ENCODE data around the gene C1QTNF9B. TPM values are rescaled to one million over a fixed set of nuclear protein-coding genes. Genes with fewer than 3 reads are reported as not detected.
A peak's percentile ranks its signal among the peaks of the same experiment; 100 is the strongest.

Gene C1QTNF9B
- total and polyA plus RNA-seq, 2 experiments from 2014 or later = 0.33 to 0.97 TPM

DNA sequence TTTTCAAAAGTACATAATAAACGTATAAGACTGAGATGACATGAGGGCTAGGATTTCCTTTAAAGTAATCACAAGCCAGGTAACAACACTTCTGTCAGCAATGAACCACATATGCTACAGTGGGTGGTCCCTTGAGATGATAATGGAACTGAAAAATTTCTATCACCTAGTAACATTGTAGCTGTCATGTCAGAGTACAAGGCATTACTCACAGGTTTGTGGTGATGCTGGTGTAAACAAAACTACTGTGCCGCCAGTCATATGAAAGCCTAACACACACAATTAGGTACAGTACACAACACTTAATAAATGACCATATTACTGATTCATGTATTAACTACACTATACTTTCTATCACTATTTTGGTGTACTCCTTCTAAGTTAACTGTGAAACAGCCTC is 45.0 kb downstream of the C1QTNF9B start:
- TF ChIP-seq, protein P1, sequence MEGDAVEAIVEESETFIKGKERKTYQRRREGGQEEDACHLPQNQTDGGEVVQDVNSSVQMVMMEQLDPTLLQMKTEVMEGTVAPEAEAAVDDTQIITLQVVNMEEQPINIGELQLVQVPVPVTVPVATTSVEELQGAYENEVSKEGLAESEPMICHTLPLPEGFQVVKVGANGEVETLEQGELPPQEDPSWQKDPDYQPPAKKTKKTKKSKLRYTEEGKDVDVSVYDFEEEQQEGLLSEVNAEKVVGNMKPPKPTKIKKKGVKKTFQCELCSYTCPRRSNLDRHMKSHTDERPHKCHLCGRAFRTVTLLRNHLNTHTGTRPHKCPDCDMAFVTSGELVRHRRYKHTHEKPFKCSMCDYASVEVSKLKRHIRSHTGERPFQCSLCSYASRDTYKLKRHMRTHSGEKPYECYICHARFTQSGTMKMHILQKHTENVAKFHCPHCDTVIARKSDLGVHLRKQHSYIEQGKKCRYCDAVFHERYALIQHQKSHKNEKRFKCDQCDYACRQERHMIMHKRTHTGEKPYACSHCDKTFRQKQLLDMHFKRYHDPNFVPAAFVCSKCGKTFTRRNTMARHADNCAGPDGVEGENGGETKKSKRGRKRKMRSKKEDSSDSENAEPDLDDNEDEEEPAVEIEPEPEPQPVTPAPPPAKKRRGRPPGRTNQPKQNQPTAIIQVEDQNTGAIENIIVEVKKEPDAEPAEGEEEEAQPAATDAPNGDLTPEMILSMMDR (IDR thresholded peaks at IDR 0.05; ENCODE audit: low read depth, low read length) = no peak
- no peak for DNase-seq (ENCODE audit: low read depth in 1 of 2, low spot score in 1 of 2)
- no peaks in the 10 kb centered on the region for H3K27me3 ChIP-seq
- no peak overlapping the region for H3K27ac ChIP-seq
- no peaks in the 10 kb centered on the region for H3K36me3 ChIP-seq
- no peak overlapping the region for H3K4me3 ChIP-seq
- H3K9me3 ChIP-seq (ENCODE audit: low read depth) = no peaks in the 10 kb centered on the region
- no peaks in the 10 kb centered on the region for H3K4me1 ChIP-seq (ENCODE audit: low read depth)

DNA sequence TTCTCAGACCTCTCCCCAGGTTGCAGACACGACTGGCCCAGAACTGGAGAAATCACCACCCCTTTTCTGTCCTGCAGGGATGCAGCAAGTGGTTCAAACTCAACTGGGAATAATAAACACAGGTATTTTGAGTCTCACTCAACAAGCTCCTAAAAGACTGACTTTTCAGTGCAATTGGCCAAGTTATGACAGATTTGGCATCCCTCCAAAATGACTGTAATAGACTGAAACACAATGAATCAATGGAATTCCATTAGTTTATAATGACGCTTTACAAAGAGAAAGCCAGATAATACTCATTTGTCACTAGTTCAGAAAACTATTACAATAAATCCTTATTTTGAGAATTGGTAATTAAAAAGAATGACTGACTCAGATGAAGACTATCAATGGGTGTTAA is 46.2 kb downstream of the C1QTNF9B start:
- Histone ChIP-seq H3K4me1 (ENCODE audit: low read depth) (no peaks in the 10 kb centered on the region), H3K27ac (no peak overlapping the region), H3K27me3 (no peaks in the 10 kb centered on the region), H3K36me3 (no peaks in the 10 kb centered on the region), H3K4me3 (no peak overlapping the region), H3K9me3 (ENCODE audit: low read depth) (no peaks in the 10 kb centered on the region)
- TF ChIP-seq, protein P1 (IDR thresholded peaks at IDR 0.05; ENCODE audit: low read depth, low read length) = no peak
- DNase-seq (ENCODE audit: low read depth in 1 of 2, low spot score in 1 of 2) = peak in 1 of 2 donors; percentile 38

DNA sequence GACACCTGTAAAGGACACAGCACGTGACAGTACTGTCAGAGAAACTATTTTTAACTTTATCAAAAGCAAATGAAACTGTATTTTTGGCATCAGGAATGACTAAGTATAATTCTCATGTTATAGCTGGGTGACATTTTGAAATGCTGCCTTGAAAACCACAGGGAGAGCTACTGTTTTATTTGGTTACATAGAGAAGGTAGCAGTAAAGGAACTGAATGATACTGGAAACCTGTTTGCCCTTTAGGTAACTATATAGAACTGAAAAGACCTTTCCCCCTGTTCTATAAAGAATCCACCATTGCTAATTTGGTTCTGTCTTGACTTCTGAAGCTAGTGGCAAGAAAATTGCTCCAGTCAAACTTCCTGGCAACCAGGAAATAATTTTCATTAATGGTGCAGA is 47.2 kb downstream of the C1QTNF9B start:
- no peaks in the 10 kb centered on the region for H3K9me3 ChIP-seq (ENCODE audit: low read depth)
- no peaks in the 10 kb centered on the region for H3K36me3 ChIP-seq
- H3K27me3 ChIP-seq = no peaks in the 10 kb centered on the region
- no peak overlapping the region for H3K4me3 ChIP-seq
- H3K27ac ChIP-seq = no peak overlapping the region
- TF ChIP-seq, protein P1 (IDR thresholded peaks at IDR 0.05; ENCODE audit: low read depth, low read length) = no peak
- H3K4me1 ChIP-seq (ENCODE audit: low read depth) = no peaks in the 10 kb centered on the region
- no peak for DNase-seq (ENCODE audit: low read depth in 1 of 2, low spot score in 1 of 2)

DNA sequence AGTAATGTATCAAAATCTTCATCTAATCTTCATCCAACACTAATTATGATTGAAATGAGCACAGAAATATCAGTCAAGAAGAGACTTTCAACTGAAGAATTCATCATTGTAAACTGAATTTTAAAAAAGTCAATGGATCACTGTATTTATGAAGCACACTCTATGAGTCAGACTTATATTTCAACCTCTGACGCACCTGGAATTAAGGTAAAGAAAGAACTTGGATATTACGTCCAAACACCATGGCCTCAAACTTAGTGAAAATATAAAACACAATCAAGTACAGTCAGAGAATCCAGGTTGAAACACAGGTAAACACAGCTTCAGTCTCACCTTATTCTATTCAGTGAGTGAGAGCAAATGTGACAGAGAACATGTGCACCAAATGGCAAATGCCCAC is 47.6 kb downstream of the C1QTNF9B start:
- H3K27ac ChIP-seq = no peak overlapping the region
- H3K36me3 ChIP-seq = no peaks in the 10 kb centered on the region
- H3K9me3 ChIP-seq (ENCODE audit: low read depth) = no peaks in the 10 kb centered on the region
- no peaks in the 10 kb centered on the region for H3K27me3 ChIP-seq
- TF ChIP-seq, protein P1 (IDR thresholded peaks at IDR 0.05; ENCODE audit: low read depth, low read length) = no peak
- no peaks in the 10 kb centered on the region for H3K4me1 ChIP-seq (ENCODE audit: low read depth)
- no peak for DNase-seq (ENCODE audit: low read depth in 1 of 2, low spot score in 1 of 2)
- H3K4me3 ChIP-seq = no peak overlapping the region

DNA sequence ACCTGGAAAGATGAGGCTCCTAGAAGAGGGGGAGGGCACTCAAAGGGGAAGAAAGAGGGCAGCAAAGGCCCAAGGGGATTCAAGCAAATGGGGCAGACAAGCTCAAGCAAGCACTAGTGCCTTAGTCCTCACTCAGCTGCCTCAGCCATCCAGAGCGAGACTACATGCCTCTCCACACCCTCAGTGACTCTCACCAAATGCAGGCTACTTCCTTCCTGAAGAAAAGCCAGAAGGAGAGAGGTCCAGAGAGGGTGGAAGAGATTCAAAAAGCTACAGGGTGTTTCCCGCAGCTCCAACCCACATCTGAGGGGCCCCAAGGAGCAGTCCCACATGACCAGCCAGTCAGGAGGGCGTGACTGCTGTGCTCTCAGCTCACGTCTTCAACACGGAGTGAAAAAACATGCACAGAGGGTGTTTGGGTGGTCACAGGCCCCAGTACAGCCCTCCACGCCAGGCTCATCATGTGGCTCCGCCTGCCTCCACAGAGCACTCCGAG is 48.6 kb downstream of the C1QTNF9B start:
- Histone ChIP-seq H3K27ac (no peak overlapping the region), H3K4me3 (no peak overlapping the region), H3K4me1 (ENCODE audit: low read depth) (no peaks in the 10 kb centered on the region), H3K9me3 (ENCODE audit: low read depth) (no peaks in the 10 kb centered on the region), H3K27me3 (no peaks in the 10 kb centered on the region), H3K36me3 (no peaks in the 10 kb centered on the region)
- TF ChIP-seq, protein P1 (IDR thresholded peaks at IDR 0.05; ENCODE audit: low read depth, low read length) = no peak
- no peak for DNase-seq (ENCODE audit: low read depth in 1 of 2, low spot score in 1 of 2)

DNA sequence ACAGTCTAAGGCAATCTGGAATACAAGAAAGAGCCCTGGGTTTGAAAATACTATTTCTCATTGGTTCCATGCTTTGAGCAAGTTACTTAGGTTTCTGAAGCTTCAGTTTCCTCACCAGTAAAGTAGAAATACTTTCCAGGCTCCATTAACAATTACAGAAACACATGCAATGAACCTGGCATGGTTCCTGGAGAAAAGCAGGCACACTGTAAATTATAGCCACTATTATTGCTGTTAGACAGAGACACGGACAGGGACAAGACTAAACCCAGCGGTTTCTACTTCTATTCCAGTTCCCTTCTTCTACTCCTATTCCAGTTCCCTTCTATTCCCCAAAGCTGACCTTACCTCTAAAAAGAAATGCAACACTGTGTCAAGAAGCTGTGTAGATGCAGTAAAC is 49.3 kb downstream of the C1QTNF9B start:
- no peaks in the 10 kb centered on the region for H3K36me3 ChIP-seq
- no peak overlapping the region for H3K27ac ChIP-seq
- H3K4me3 ChIP-seq = no peak overlapping the region
- no peaks in the 10 kb centered on the region for H3K9me3 ChIP-seq (ENCODE audit: low read depth)
- no peaks in the 10 kb centered on the region for H3K4me1 ChIP-seq (ENCODE audit: low read depth)
- TF ChIP-seq, protein P1 (IDR thresholded peaks at IDR 0.05; ENCODE audit: low read depth, low read length) = no peak
- H3K27me3 ChIP-seq = no peaks in the 10 kb centered on the region
- no peak for DNase-seq (ENCODE audit: low read depth in 1 of 2, low spot score in 1 of 2)

Measured in cardiac muscle cell (in vitro differentiated cells and primary cell).